Lower leg skin (tissue), 3 donors: ENCODE measurements around the gene ZNF608.

Experiments
- CTCF ChIP-seq, 3 donors: fragments of 450-650 bp; IDR thresholded peaks; one replicate each; pipeline ENCODE4 v1.5.1; 2016; ENCODE audit warnings: antibody characterized with exemption in 3 of 3, mild to moderate bottlenecking in 3 of 3, moderate library complexity in 2 of 3
- POLR2A ChIP-seq, 2 donors: fragments of 450-650 bp; IDR thresholded peaks; one replicate each; pipeline ENCODE4 v1.6.1; 2016 to 2017; ENCODE audit warnings: antibody characterized with exemption in 2 of 2, mild to moderate bottlenecking in 1 of 2, moderate library complexity in 1 of 2

GRCh38 chr5:124730381-124730780, 16.1 kb downstream of the ZNF608 start:
- TF ChIP-seq CTCF (IDR thresholded peaks at IDR 0.05) (no peak), POLR2A (IDR thresholded peaks at IDR 0.05) (no peak)
